ENCODE results near the gene NDUFB7.
"Not testable (repeated sequence)": the region's sequence is repeated elsewhere in the genome, so short reads cannot be mapped to it uniquely, and the experiment has no call there.

NDUFB7 gene

GRCh38 chr19:14585187-14585586 lies 13.3 kb upstream of the NDUFB7 start:
- not testable (repeated sequence) for H3K4me1 Mint-ChIP-seq (ENCODE audit: low read depth); H3K4me3 Mint-ChIP-seq; H3K36me3 Mint-ChIP-seq (ENCODE audit: low read depth); H3K9me3 Mint-ChIP-seq; H3K27me3 Mint-ChIP-seq (ENCODE audit: low read depth); H3K27ac Mint-ChIP-seq
- DNase-seq (ENCODE audit: low spot score) = peak; percentile 78

- not testable (repeated sequence) for H3K36me3 Mint-ChIP-seq (ENCODE audit: low read depth); H3K4me3 Mint-ChIP-seq; H3K27me3 Mint-ChIP-seq (ENCODE audit: low read depth); H3K27ac Mint-ChIP-seq; H3K9me3 Mint-ChIP-seq; DNase-seq (ENCODE audit: low spot score); H3K4me1 Mint-ChIP-seq (ENCODE audit: low read depth)
Measured at GRCh38 chr19:14584372-14584771, 12.5 kb upstream of the NDUFB7 start.

GRCh38 chr19:14582894-14583340 lies 11.1 kb upstream of the NDUFB7 start, which contains the start of gene CLEC17A:
Gene CLEC17A (plus strand): TSS chr19:14583084. CDS start chr19:14583161, 77 bp downstream.
- Mint-ChIP-seq H3K27ac (no peak within 1 kb of the TSS), H3K27me3 (ENCODE audit: low read depth) (no peaks in the 10 kb centered on the region), H3K9me3 (no peaks in the 10 kb centered on the region), H3K4me3 (no peak within 1 kb of the TSS), H3K36me3 (ENCODE audit: low read depth) (no peaks in the 10 kb centered on the region), H3K4me1 (ENCODE audit: low read depth) (peaks cover 3% of the 10 kb centered on the region)
- DNase-seq (ENCODE audit: low spot score) = no peak

- peak; percentile 47 for DNase-seq (ENCODE audit: low spot score)
- Mint-ChIP-seq H3K27me3 (ENCODE audit: low read depth) (no peaks in the 10 kb centered on the region), H3K4me3 (no peak overlapping the region), H3K4me1 (ENCODE audit: low read depth) (peaks cover 1% of the 10 kb centered on the region), H3K27ac (no peak overlapping the region), H3K36me3 (ENCODE audit: low read depth) (no peaks in the 10 kb centered on the region), H3K9me3 (no peaks in the 10 kb centered on the region)
Measured at GRCh38 chr19:14580623-14581237, 8.9 kb upstream of the NDUFB7 start.

- Mint-ChIP-seq H3K27me3 (ENCODE audit: low read depth) (no peaks in the 10 kb centered on the region), H3K27ac (no peak overlapping the region), H3K4me1 (ENCODE audit: low read depth) (peaks cover 6% of the 10 kb centered on the region), H3K4me3 (no peak overlapping the region), H3K9me3 (no peaks in the 10 kb centered on the region), H3K36me3 (ENCODE audit: low read depth) (no peaks in the 10 kb centered on the region)
- DNase-seq (ENCODE audit: low spot score) = no peak
Measured at GRCh38 chr19:14577885-14578427, 6.1 kb upstream of the NDUFB7 start.

GRCh38 chr19:14577264-14577663 lies 5.4 kb upstream of the NDUFB7 start:
- Mint-ChIP-seq H3K27ac (no peak overlapping the region), H3K9me3 (no peaks in the 10 kb centered on the region), H3K4me3 (no peak overlapping the region), H3K27me3 (ENCODE audit: low read depth) (no peaks in the 10 kb centered on the region), H3K4me1 (ENCODE audit: low read depth) (peaks cover 6% of the 10 kb centered on the region), H3K36me3 (ENCODE audit: low read depth) (no peaks in the 10 kb centered on the region)
- no peak for DNase-seq (ENCODE audit: low spot score)

GRCh38 chr19:14576363-14576762 lies 4.5 kb upstream of the NDUFB7 start:
- Mint-ChIP-seq H3K9me3 (no peaks in the 10 kb centered on the region), H3K27me3 (ENCODE audit: low read depth) (no peaks in the 10 kb centered on the region), H3K36me3 (ENCODE audit: low read depth) (peaks cover 4% of the 10 kb centered on the region), H3K27ac (no peak overlapping the region), H3K4me3 (no peak overlapping the region), H3K4me1 (ENCODE audit: low read depth) (peaks cover 8% of the 10 kb centered on the region)
- DNase-seq (ENCODE audit: low spot score) = no peak

GRCh38 chr19:14575428-14575980 lies 3.6 kb upstream of the NDUFB7 start:
- Mint-ChIP-seq H3K27me3 (ENCODE audit: low read depth) (no peaks in the 10 kb centered on the region), H3K4me1 (ENCODE audit: low read depth) (peaks cover 11% of the 10 kb centered on the region), H3K9me3 (no peaks in the 10 kb centered on the region), H3K27ac (no peak overlapping the region), H3K36me3 (ENCODE audit: low read depth) (peaks cover 4% of the 10 kb centered on the region), H3K4me3 (no peak overlapping the region)
- no peak for DNase-seq (ENCODE audit: low spot score)

GRCh38 chr19:14570864-14571527 lies 870 bp downstream of the NDUFB7 start:
- H3K27ac Mint-ChIP-seq = peak overlapping the region; percentile 86
- H3K9me3 Mint-ChIP-seq = no peaks in the 10 kb centered on the region
- H3K4me1 Mint-ChIP-seq (ENCODE audit: low read depth) = peaks cover 16% of the 10 kb centered on the region
- no peak for DNase-seq (ENCODE audit: low spot score)
- H3K27me3 Mint-ChIP-seq (ENCODE audit: low read depth) = no peaks in the 10 kb centered on the region
- H3K36me3 Mint-ChIP-seq (ENCODE audit: low read depth) = peaks cover 13% of the 10 kb centered on the region
- H3K4me3 Mint-ChIP-seq = peak overlapping the region; percentile 96

GRCh38 chr19:14567079-14567478 lies 4.8 kb downstream of the NDUFB7 start:
- no peak for DNase-seq (ENCODE audit: low spot score)
- Mint-ChIP-seq H3K36me3 (ENCODE audit: low read depth) (peaks cover 18% of the 10 kb centered on the region), H3K9me3 (no peaks in the 10 kb centered on the region), H3K27ac (no peak overlapping the region), H3K27me3 (ENCODE audit: low read depth) (no peaks in the 10 kb centered on the region), H3K4me1 (ENCODE audit: low read depth) (peaks cover 10% of the 10 kb centered on the region), H3K4me3 (no peak overlapping the region)

GRCh38 chr19:14566712-14567077 lies 5.2 kb downstream of the NDUFB7 start:
- H3K27ac Mint-ChIP-seq = no peak overlapping the region
- H3K4me3 Mint-ChIP-seq = no peak overlapping the region
- H3K27me3 Mint-ChIP-seq (ENCODE audit: low read depth) = no peaks in the 10 kb centered on the region
- no peaks in the 10 kb centered on the region for H3K9me3 Mint-ChIP-seq
- peaks cover 17% of the 10 kb centered on the region for H3K36me3 Mint-ChIP-seq (ENCODE audit: low read depth)
- H3K4me1 Mint-ChIP-seq (ENCODE audit: low read depth) = peaks cover 10% of the 10 kb centered on the region
- no peak for DNase-seq (ENCODE audit: low spot score)

- DNase-seq (ENCODE audit: low spot score) = no peak
- no peak overlapping the region for H3K4me3 Mint-ChIP-seq
- H3K27ac Mint-ChIP-seq = no peak overlapping the region
- no peaks in the 10 kb centered on the region for H3K27me3 Mint-ChIP-seq (ENCODE audit: low read depth)
- H3K9me3 Mint-ChIP-seq = no peaks in the 10 kb centered on the region
- peaks cover 14% of the 10 kb centered on the region for H3K36me3 Mint-ChIP-seq (ENCODE audit: low read depth)
- H3K4me1 Mint-ChIP-seq (ENCODE audit: low read depth) = peaks cover 7% of the 10 kb centered on the region
Measured at GRCh38 chr19:14565765-14566711, 5.8 kb downstream of the NDUFB7 start.

- no peak overlapping the region for H3K27ac Mint-ChIP-seq
- no peaks in the 10 kb centered on the region for H3K27me3 Mint-ChIP-seq (ENCODE audit: low read depth)
- H3K4me1 Mint-ChIP-seq (ENCODE audit: low read depth) = peaks cover 7% of the 10 kb centered on the region
- no peaks in the 10 kb centered on the region for H3K9me3 Mint-ChIP-seq
- no peak overlapping the region for H3K4me3 Mint-ChIP-seq
- H3K36me3 Mint-ChIP-seq (ENCODE audit: low read depth) = peaks cover 14% of the 10 kb centered on the region
- DNase-seq (ENCODE audit: low spot score) = no peak
Measured at GRCh38 chr19:14565298-14565679, 6.6 kb downstream of the NDUFB7 start.

Measured in T-helper 2 cell treated with Interferon-gamma antibody and Interleukin-4, amounts not matched to agents 5 μg/mL and 100 μg/mL, for 36 hours (primary cell).